ENCODE measurements around the gene DNAH11.
A peak's percentile ranks its signal among the peaks of the same experiment; 100 is the strongest.
"Not testable (repeated sequence)": the region's sequence is repeated elsewhere in the genome, so short reads cannot be mapped to it uniquely, and the experiment has no call there.

Gene DNAH11

GRCh38 chr7:21777921-21778320, 235.1 kb downstream of the DNAH11 start:
- no peaks in the 10 kb centered on the region for H3K36me3 Mint-ChIP-seq
- H3K9me3 Mint-ChIP-seq (ENCODE audit: low read depth), result no peaks in the 10 kb centered on the region
- no peak overlapping the region for H3K27ac Mint-ChIP-seq
- H3K4me3 Mint-ChIP-seq, result no peak overlapping the region
- peaks cover 2% of the 10 kb centered on the region for H3K27me3 Mint-ChIP-seq
- H3K4me1 Mint-ChIP-seq (ENCODE audit: low read depth), result no peaks in the 10 kb centered on the region

GRCh38 chr7:21778953-21779352, 236.1 kb downstream of the DNAH11 start:
- Mint-ChIP-seq H3K27ac (no peak overlapping the region), H3K27me3 (peaks cover 2% of the 10 kb centered on the region), H3K9me3 (ENCODE audit: low read depth) (no peaks in the 10 kb centered on the region)

GRCh38 chr7:21782996-21783395, 240.2 kb downstream of the DNAH11 start:
- H3K36me3 Mint-ChIP-seq, result no peaks in the 10 kb centered on the region
- no peaks in the 10 kb centered on the region for H3K27me3 Mint-ChIP-seq
- H3K4me1 Mint-ChIP-seq (ENCODE audit: low read depth), result no peaks in the 10 kb centered on the region

More at GRCh38 chr7:21778953-21779352, 236.1 kb downstream of the DNAH11 start:
- Mint-ChIP-seq H3K4me3 (no peak overlapping the region), H3K36me3 (no peaks in the 10 kb centered on the region), H3K4me1 (ENCODE audit: low read depth) (no peaks in the 10 kb centered on the region)

GRCh38 chr7:21784989-21785388, 242.2 kb downstream of the DNAH11 start:
- Mint-ChIP-seq H3K9me3 (ENCODE audit: low read depth) (no peaks in the 10 kb centered on the region), H3K27ac (no peak overlapping the region), H3K4me1 (ENCODE audit: low read depth) (no peaks in the 10 kb centered on the region)

More at GRCh38 chr7:21782996-21783395, 240.2 kb downstream of the DNAH11 start:
- Mint-ChIP-seq H3K4me3 (no peak overlapping the region), H3K9me3 (ENCODE audit: low read depth) (no peaks in the 10 kb centered on the region), H3K27ac (no peak overlapping the region)

GRCh38 chr7:21805791-21806190, 263.0 kb downstream of the DNAH11 start:
- H3K27ac Mint-ChIP-seq, result no peak overlapping the region
- H3K9me3 Mint-ChIP-seq (ENCODE audit: low read depth), result no peaks in the 10 kb centered on the region
- no peaks in the 10 kb centered on the region for H3K36me3 Mint-ChIP-seq
- H3K27me3 Mint-ChIP-seq, result peaks cover 3% of the 10 kb centered on the region
- no peak overlapping the region for H3K4me3 Mint-ChIP-seq
- no peaks in the 10 kb centered on the region for H3K4me1 Mint-ChIP-seq (ENCODE audit: low read depth)

More at GRCh38 chr7:21784989-21785388, 242.2 kb downstream of the DNAH11 start:
- Mint-ChIP-seq H3K27me3 (no peaks in the 10 kb centered on the region), H3K4me3 (no peak overlapping the region), H3K36me3 (no peaks in the 10 kb centered on the region)

GRCh38 chr7:21806388-21806787, 263.5 kb downstream of the DNAH11 start:
- H3K27me3 Mint-ChIP-seq, result no peaks in the 10 kb centered on the region
- H3K9me3 Mint-ChIP-seq (ENCODE audit: low read depth), result no peaks in the 10 kb centered on the region
- no peaks in the 10 kb centered on the region for H3K4me1 Mint-ChIP-seq (ENCODE audit: low read depth)
- H3K27ac Mint-ChIP-seq, result no peak overlapping the region
- no peak overlapping the region for H3K4me3 Mint-ChIP-seq
- H3K36me3 Mint-ChIP-seq, result no peaks in the 10 kb centered on the region

GRCh38 chr7:21819048-21819447, 276.2 kb downstream of the DNAH11 start:
- H3K4me3 Mint-ChIP-seq, result no peak overlapping the region
- H3K27me3 Mint-ChIP-seq, result no peaks in the 10 kb centered on the region
- H3K36me3 Mint-ChIP-seq, result no peaks in the 10 kb centered on the region
- H3K4me1 Mint-ChIP-seq (ENCODE audit: low read depth), result peaks cover 12% of the 10 kb centered on the region
- H3K9me3 Mint-ChIP-seq (ENCODE audit: low read depth), result peaks cover 3% of the 10 kb centered on the region
- H3K27ac Mint-ChIP-seq, result no peak overlapping the region

- Mint-ChIP-seq H3K27ac (no peak overlapping the region), H3K36me3 (no peaks in the 10 kb centered on the region), H3K4me3 (peak overlapping the region; percentile 33), H3K4me1 (ENCODE audit: low read depth) (peaks cover 8% of the 10 kb centered on the region), H3K27me3 (peaks cover 2% of the 10 kb centered on the region), H3K9me3 (ENCODE audit: low read depth) (no peaks in the 10 kb centered on the region)
These were observed 286.0 kb downstream of the DNAH11 start for GRCh38 chr7:21828841-21829240.

GRCh38 chr7:21829731-21830130, 286.9 kb downstream of the DNAH11 start:
- H3K36me3 Mint-ChIP-seq, result no peaks in the 10 kb centered on the region
- H3K4me1 Mint-ChIP-seq (ENCODE audit: low read depth), result peaks cover 8% of the 10 kb centered on the region
- H3K27ac Mint-ChIP-seq, result no peak overlapping the region
- peaks cover 2% of the 10 kb centered on the region for H3K27me3 Mint-ChIP-seq
- no peak overlapping the region for H3K4me3 Mint-ChIP-seq
- no peaks in the 10 kb centered on the region for H3K9me3 Mint-ChIP-seq (ENCODE audit: low read depth)

- H3K27me3 Mint-ChIP-seq, result no peaks in the 10 kb centered on the region
- H3K4me3 Mint-ChIP-seq, result no peak overlapping the region
- no peak overlapping the region for H3K27ac Mint-ChIP-seq
- H3K4me1 Mint-ChIP-seq (ENCODE audit: low read depth), result peaks cover 3% of the 10 kb centered on the region
- peaks cover 4% of the 10 kb centered on the region for H3K9me3 Mint-ChIP-seq (ENCODE audit: low read depth)
- H3K36me3 Mint-ChIP-seq, result no peaks in the 10 kb centered on the region
These were observed 301.9 kb downstream of the DNAH11 start for GRCh38 chr7:21844742-21845141.

- Mint-ChIP-seq H3K9me3 (ENCODE audit: low read depth) (peaks cover 4% of the 10 kb centered on the region), H3K4me1 (ENCODE audit: low read depth) (peaks cover 29% of the 10 kb centered on the region), H3K27ac (peak overlapping the region; percentile 90)
These were observed 307.9 kb downstream of the DNAH11 start for GRCh38 chr7:21850531-21851285.

GRCh38 chr7:21851559-21851967, 308.7 kb downstream of the DNAH11 start:
- H3K9me3 Mint-ChIP-seq (ENCODE audit: low read depth), result peaks cover 4% of the 10 kb centered on the region
- peak overlapping the region; percentile 90 for H3K27ac Mint-ChIP-seq
- peaks cover 29% of the 10 kb centered on the region for H3K4me1 Mint-ChIP-seq (ENCODE audit: low read depth)
- no peaks in the 10 kb centered on the region for H3K27me3 Mint-ChIP-seq
- peak overlapping the region; percentile 66 for H3K4me3 Mint-ChIP-seq
- no peaks in the 10 kb centered on the region for H3K36me3 Mint-ChIP-seq

More at GRCh38 chr7:21850531-21851285, 307.9 kb downstream of the DNAH11 start:
- Mint-ChIP-seq H3K4me3 (no peak overlapping the region), H3K27me3 (no peaks in the 10 kb centered on the region), H3K36me3 (no peaks in the 10 kb centered on the region)

GRCh38 chr7:21865631-21866204, 322.9 kb downstream of the DNAH11 start:
- not testable (repeated sequence) for H3K27ac Mint-ChIP-seq; H3K9me3 Mint-ChIP-seq (ENCODE audit: low read depth); H3K4me1 Mint-ChIP-seq (ENCODE audit: low read depth); H3K4me3 Mint-ChIP-seq; H3K36me3 Mint-ChIP-seq; H3K27me3 Mint-ChIP-seq

- H3K9me3 Mint-ChIP-seq (ENCODE audit: low read depth), result no peaks in the 10 kb centered on the region
- H3K4me1 Mint-ChIP-seq (ENCODE audit: low read depth), result no peaks in the 10 kb centered on the region
- no peaks in the 10 kb centered on the region for H3K27me3 Mint-ChIP-seq
- H3K36me3 Mint-ChIP-seq, result peaks cover under 1% of the 10 kb centered on the region
- H3K27ac Mint-ChIP-seq, result no peak overlapping the region
- no peak overlapping the region for H3K4me3 Mint-ChIP-seq
These were observed 323.9 kb downstream of the DNAH11 start for GRCh38 chr7:21866731-21867130.

- Mint-ChIP-seq H3K27me3 (no peaks in the 10 kb centered on the region), H3K27ac (no peak overlapping the region), H3K9me3 (ENCODE audit: low read depth) (no peaks in the 10 kb centered on the region), H3K4me3 (no peak overlapping the region), H3K4me1 (ENCODE audit: low read depth) (no peaks in the 10 kb centered on the region), H3K36me3 (no peaks in the 10 kb centered on the region)
These were observed 324.4 kb downstream of the DNAH11 start for GRCh38 chr7:21867226-21867625.

Data from activated naive CD8-positive, alpha-beta T cell (primary cell).